LNCaP clone FGC (cell line): ENCODE measurements around the gene SMYD3.
"Not testable (repeated sequence)": the region's sequence is repeated elsewhere in the genome, so short reads cannot be mapped to it uniquely, and the experiment has no call there.

Experiments
- DNase-seq: peaks from one replicate; pipeline ENCODE4 v3.0.0-alpha.2; 2011; ENCODE audit warnings: low read depth
- H3K4me3 ChIP-seq: 2 replicates; pipeline ENCODE4 v1.5.1; 2011; ENCODE audit warnings: mild to moderate bottlenecking, low read depth, low read length, control low read depth
- TF ChIP-seq, protein P1 (sequence below): IDR thresholded peaks from 2 replicates; pipeline ENCODE4 v1.5.1; 2012; ENCODE audit warnings: mild to moderate bottlenecking; ENCODE audit not compliant: control insufficient read depth, insufficient read depth; ENCODE audit errors: extremely low read depth

SMYD3 gene

DNA sequence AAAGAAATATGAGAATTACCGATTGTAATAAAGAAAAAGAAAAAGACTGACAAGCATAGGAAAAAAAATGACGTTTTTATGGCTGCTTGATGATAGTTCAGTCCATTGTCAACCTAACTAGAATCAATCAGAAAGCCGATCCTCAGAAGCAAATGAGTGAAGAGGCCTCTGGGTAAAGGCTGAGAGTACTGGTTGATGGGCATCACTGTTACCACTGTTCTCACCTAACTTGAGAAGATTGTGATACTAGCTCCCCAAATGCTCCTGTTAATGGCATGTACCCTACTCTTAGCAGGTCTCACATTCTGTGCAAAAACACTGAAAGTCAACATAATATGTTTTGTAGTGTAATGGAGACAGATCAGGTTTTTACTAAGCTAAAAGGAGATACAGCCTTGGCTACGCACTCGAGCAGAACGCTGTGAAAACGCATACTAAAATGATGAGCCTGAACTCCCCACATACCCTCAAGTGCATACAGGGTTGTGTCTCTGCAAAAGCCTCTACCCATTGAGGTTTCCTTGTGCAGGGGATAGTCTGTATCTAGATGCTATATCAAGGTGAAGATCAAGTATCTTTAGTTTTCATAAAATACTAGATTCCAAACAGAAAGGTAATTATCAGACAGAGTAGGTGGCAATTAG, 554.6 kb downstream of the SMYD3 start:
- no peak overlapping the region for H3K4me3 ChIP-seq
- TF ChIP-seq, protein P1, sequence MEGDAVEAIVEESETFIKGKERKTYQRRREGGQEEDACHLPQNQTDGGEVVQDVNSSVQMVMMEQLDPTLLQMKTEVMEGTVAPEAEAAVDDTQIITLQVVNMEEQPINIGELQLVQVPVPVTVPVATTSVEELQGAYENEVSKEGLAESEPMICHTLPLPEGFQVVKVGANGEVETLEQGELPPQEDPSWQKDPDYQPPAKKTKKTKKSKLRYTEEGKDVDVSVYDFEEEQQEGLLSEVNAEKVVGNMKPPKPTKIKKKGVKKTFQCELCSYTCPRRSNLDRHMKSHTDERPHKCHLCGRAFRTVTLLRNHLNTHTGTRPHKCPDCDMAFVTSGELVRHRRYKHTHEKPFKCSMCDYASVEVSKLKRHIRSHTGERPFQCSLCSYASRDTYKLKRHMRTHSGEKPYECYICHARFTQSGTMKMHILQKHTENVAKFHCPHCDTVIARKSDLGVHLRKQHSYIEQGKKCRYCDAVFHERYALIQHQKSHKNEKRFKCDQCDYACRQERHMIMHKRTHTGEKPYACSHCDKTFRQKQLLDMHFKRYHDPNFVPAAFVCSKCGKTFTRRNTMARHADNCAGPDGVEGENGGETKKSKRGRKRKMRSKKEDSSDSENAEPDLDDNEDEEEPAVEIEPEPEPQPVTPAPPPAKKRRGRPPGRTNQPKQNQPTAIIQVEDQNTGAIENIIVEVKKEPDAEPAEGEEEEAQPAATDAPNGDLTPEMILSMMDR, result no peak
- DNase-seq, result no peak

DNA sequence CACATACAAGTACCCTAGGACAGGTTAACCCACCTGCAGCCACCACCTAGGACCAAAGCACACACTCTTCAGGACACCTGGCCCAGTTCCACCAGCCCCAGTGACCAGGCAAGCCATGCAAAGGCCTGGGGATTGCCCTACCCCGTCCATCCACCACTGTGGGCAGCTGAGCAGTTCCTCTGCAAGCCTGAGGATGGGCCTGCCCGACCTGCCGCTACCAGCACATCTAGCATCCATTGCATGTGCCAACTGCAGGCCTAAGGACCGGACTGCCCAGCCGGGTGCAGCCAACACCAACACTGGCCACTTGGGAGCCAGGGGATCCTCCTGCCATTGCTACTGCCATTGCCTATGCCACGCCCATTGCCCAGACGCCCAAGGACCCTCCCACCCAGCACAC, 558.3 kb downstream of the SMYD3 start:
- TF ChIP-seq, protein P1, result no peak
- no peak for DNase-seq
- no peak overlapping the region for H3K4me3 ChIP-seq

DNA sequence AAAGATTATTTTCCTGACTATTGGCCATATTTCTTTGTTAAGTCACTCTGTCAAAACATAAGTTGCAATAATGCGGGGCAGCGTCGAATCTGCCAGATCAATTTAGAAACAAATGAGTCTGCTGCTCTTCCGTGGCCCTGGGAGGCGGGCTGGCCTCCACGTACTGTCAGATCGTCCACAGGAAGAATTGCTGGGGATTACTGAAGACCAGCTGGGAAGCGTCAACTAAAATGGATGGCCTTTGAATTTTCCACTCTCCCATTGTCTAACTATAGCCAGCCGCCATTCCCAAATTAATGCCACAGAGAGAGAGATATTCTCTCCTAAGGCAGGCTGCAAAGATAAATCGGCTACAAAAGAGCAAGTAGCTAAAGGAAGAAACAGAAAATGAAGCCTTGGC, 560.2 kb downstream of the SMYD3 start:
- TF ChIP-seq, protein P1, result no peak
- no peak overlapping the region for H3K4me3 ChIP-seq
- no peak for DNase-seq

DNA sequence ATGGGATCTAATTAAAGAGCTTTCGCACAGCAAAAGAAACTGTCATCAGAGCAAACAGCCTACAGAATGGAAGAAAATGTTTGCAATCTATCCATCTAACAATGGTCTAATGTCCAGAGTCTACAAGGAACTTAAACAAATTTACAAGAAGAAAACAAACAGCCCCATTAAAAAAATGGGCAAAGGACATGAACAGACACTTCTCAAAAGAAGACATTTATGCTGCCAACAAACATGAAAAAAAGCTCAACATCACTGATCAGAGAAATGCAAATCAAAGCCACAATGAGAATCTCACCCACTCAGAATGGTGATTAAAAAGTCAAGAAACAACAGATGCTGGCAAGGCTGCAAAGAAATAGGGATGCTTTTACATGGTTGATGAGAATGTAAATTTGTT, 561.9 kb downstream of the SMYD3 start:
- H3K4me3 ChIP-seq, DNase-seq: not testable (repeated sequence)

DNA sequence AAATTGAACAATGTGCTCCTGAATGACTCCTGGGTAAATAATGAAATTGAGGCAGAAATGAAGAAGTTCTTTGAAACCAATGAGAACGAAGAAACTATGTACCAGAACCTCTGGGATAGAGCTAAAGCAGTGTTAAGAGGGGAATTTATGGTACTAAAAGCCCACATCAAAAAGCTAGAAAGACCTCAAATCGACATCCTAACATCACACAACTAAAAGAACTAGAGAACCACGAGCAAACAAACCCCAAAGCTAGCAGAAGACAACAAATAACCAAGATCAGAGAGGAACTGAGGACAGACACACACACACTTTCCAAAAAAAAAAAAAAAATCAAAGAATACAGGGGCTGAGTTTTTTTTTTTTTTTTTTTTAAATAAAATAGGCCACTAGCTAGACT, 564.2 kb downstream of the SMYD3 start:
- H3K4me3 ChIP-seq, result no peak overlapping the region
- DNase-seq, result no peak

DNA sequence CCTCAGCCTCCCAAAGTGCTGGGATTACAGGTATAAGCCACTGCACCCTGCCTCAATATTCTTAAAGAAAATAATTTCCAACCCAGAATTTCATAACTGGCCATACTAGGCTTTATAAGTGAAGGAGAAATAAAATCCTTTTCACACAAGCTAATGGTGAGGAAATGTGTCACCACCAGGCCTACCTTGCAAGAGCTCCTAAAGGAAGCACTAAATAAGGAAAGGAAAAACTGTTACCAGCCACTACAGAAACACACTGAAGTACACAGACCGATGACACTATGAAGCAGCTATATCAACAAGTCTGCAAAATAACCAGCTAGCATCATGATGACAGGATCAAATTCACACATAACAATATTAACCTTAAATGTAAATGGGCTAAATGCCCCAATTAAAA, 565.3 kb downstream of the SMYD3 start:
- not testable (repeated sequence) for H3K4me3 ChIP-seq, DNase-seq

More for the DNA sequence above, 564.2 kb downstream of the SMYD3 start:
- TF ChIP-seq, protein P1, result no peak

DNA sequence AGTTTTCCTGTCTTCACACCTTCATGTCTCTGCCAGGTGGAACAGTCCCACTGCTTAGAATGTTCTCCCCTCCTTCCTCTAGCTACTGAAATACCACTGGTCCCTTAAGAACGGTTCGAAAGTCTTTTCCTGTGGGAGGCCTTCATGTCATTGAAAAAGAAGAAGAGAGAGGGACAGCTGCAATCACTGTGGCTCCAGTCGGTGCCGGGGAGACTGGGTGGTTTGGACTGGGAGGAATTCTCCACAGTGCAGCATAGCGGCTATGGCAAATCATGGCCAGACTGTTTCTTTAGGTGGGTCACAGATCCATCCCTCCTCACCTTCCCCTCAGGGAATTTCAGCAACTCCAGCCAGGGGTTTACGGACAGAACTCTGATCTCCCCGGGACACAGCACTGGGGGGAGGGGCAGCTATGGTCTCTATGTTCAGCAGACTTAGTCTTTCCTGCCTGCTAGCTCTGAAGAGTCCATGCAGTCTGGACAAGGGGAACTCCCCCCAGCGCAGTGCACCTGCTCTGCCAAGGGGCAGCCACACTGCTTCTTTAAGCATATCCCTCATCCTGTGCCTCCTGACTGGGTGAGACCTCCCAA, 567.2 kb downstream of the SMYD3 start:
- TF ChIP-seq, protein P1, result no peak
- no peak overlapping the region for H3K4me3 ChIP-seq
- no peak for DNase-seq

DNA sequence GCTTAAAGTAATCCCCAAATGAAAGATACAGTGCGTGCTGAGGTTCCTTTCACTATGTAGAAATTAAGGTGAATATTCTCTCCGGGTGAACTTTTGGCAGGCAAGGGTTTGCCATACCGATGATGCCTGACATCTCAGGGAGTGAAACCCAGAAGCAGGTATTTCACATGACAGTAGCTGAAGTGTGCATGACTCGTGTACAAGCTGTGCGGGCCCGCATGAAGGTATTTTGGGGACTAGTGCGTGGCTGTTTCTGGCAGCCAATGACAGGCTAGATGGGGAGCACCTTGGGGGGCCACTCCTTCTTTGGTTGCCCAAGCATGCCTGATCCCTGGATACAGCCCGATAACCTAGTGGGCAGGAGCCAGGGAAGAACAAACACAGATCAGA, 569.0 kb downstream of the SMYD3 start:
- no peak overlapping the region for H3K4me3 ChIP-seq
- no peak for DNase-seq
- TF ChIP-seq, protein P1, result no peak
